OCI-LY1 (cell line): ENCODE data around the gene PDPN.

ENCODE experiments used
- H2AFZ ChIP-seq: fragments of 200-600 bp; sonication (generic), shearing (Covaris generic); 2 replicates; pipeline ENCODE4 v1.6.0; 2014; ENCODE audit warnings: antibody characterized with exemption, mild to moderate bottlenecking, low read length
- H3F3A ChIP-seq: fragments of 200-600 bp; sonication (generic), shearing (Covaris generic); 2 replicates; pipeline ENCODE4 v1.6.0; 2014; ENCODE audit warnings: mild to moderate bottlenecking, antibody characterized with exemption, low read length, moderate library complexity; ENCODE audit not compliant: insufficient read depth
- H3K27ac ChIP-seq: fragments of 200-600 bp; sonication (generic); 2 replicates; pipeline ENCODE4 v1.5.1; 2014; ENCODE audit warnings: low read length, mixed run types, mild to moderate bottlenecking, low read depth; ENCODE audit not compliant: poor library complexity, severe bottlenecking
- H3K27me3 ChIP-seq: fragments of 200-600 bp; sonication (generic); 2 replicates; pipeline ENCODE4 v1.6.0; 2014; ENCODE audit warnings: antibody characterized with exemption, mild to moderate bottlenecking, low read length, moderate library complexity; ENCODE audit not compliant: insufficient read depth
- H3K36me3 ChIP-seq: fragments of 200-600 bp; sonication (generic); 2 replicates; pipeline ENCODE4 v1.6.1; 2014; ENCODE audit warnings: mild to moderate bottlenecking, antibody characterized with exemption, low read length, moderate library complexity, mixed read lengths; ENCODE audit not compliant: insufficient read depth
- H3K4me1 ChIP-seq: fragments of 200-600 bp; sonication (generic); 2 replicates; pipeline ENCODE4 v1.5.1; 2014; ENCODE audit warnings: mild to moderate bottlenecking, low read length, moderate library complexity; ENCODE audit not compliant: insufficient read depth, severe bottlenecking
- H3K4me2 ChIP-seq: fragments of 200-600 bp; sonication (generic), shearing (Covaris generic); 2 replicates; pipeline ENCODE4 v1.6.1; 2014; ENCODE audit warnings: low read length
- H3K4me3 ChIP-seq: fragments of 200-600 bp; sonication (generic); 2 replicates; pipeline ENCODE4 v1.5.1; 2014; ENCODE audit warnings: low read length, low read depth, mild to moderate bottlenecking, mixed read lengths; ENCODE audit not compliant: poor library complexity, severe bottlenecking
- H3K79me2 ChIP-seq: fragments of 200-600 bp; shearing (Covaris generic); 2 replicates; pipeline ENCODE4 v1.6.1; 2016; ENCODE audit warnings: mixed run types, low read length, mixed read lengths; ENCODE audit not compliant: insufficient read depth
- H3K9ac ChIP-seq: fragments of 200-600 bp; sonication (generic), shearing (Covaris generic); 2 replicates; pipeline ENCODE4 v1.6.1; 2014; ENCODE audit warnings: mild to moderate bottlenecking, low read length, mixed read lengths
- H3K9me2 ChIP-seq: fragments of 200-600 bp; sonication (generic), shearing (Covaris generic); 2 replicates; pipeline ENCODE4 v1.6.1; 2014; ENCODE audit warnings: low read depth, mild to moderate bottlenecking, low read length, mixed read lengths
- H3K9me3 ChIP-seq: fragments of 200-600 bp; shearing (Covaris generic); 2 replicates; pipeline ENCODE4 v1.6.1; 2014; ENCODE audit warnings: low read length, mixed read lengths
- H4K20me1 ChIP-seq: fragments of 200-600 bp; sonication (generic), shearing (Covaris generic); 2 replicates; pipeline ENCODE4 v1.6.0; 2016; ENCODE audit warnings: mild to moderate bottlenecking, low read length; ENCODE audit not compliant: insufficient read depth
- CTCF ChIP-seq: fragments of 200-600 bp; sonication (generic), shearing (Covaris generic); IDR thresholded peaks from 2 replicates; pipeline ENCODE4 v1.5.1; 2017; ENCODE audit warnings: mild to moderate bottlenecking, antibody characterized with exemption, low read length, moderate library complexity, mixed read lengths
- EZH2 ChIP-seq: fragments of 200-600 bp; sonication (generic), shearing (Covaris generic); IDR thresholded peaks from 2 replicates; pipeline ENCODE4 v1.8.0; 2017; ENCODE audit warnings: borderline replicate concordance, mixed run types, mild to moderate bottlenecking, antibody characterized with exemption, low read length, moderate library complexity, mixed read lengths

PDPN gene

DNA sequence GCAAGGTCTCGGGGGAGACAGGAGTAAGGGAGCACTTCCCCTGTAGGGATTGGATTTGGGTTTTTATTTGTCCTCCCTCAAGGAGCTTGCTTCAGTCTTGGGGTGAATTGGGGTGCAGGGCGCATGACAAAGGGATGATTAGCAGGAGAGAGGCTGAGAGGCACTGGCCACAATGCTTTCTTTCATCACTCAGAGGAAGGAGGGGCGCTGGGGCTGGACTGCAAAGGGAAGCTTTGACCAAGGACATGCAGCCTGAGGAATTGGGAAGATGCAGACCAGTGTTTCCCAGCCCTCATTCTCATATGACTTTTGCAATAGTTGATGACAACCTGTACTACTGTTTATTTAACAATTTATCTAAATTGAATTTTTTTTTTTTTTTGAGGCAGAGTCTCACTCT, 34.1 kb upstream of the PDPN start:
- Histone ChIP-seq H3K27ac (no peak overlapping the region), H3K9ac (no peak overlapping the region), H3K9me2 (no peaks in the 10 kb centered on the region), H3K4me1 (no peaks in the 10 kb centered on the region), H3K4me3 (no peak overlapping the region), H3K27me3 (peaks cover 4% of the 10 kb centered on the region; the same call in 1 of the 2 replicates), H2AFZ (no peak overlapping the region), H3K4me2 (no peak overlapping the region), H4K20me1 (no peaks in the 10 kb centered on the region), H3F3A (no peaks in the 10 kb centered on the region), H3K79me2 (no peaks in the 10 kb centered on the region), H3K9me3 (no peaks in the 10 kb centered on the region), H3K36me3 (no peaks in the 10 kb centered on the region)
- TF ChIP-seq CTCF (no peak), EZH2 (no peak)

GRCh38 chr1:13550663-13551062, 33.0 kb upstream of the PDPN start:
- Histone ChIP-seq H3K79me2 (no peaks in the 10 kb centered on the region), H2AFZ (no peak overlapping the region), H3K36me3 (no peaks in the 10 kb centered on the region), H3K9me2 (no peaks in the 10 kb centered on the region), H3K4me3 (no peak overlapping the region), H3K27ac (no peak overlapping the region), H3K4me2 (no peak overlapping the region), H3K4me1 (no peaks in the 10 kb centered on the region), H3K27me3 (peaks cover 4% of the 10 kb centered on the region; the same call in 1 of the 2 replicates), H4K20me1 (no peaks in the 10 kb centered on the region), H3F3A (no peaks in the 10 kb centered on the region), H3K9me3 (no peaks in the 10 kb centered on the region), H3K9ac (no peak overlapping the region)
- no peak for TF ChIP-seq EZH2
- no peak for TF ChIP-seq CTCF

DNA sequence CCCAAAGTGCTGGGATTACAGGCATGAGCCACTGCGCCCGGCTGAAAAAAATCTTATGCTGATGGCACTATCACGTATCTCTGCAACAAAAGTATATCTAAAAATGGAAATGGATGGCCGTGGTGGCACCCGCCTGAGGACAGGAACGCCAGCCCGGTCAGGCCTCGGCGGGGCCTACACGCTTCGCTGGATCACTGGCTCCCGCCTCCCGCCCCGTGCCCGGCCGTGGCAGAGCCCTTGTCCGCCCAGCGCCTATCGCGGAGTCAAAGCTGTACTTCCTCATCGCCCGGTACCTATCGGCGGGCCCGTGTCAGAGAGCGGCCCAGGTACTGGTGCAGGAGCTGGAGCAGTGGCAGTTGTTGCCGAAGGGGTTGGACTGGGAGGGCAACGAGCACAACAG, 28.8 kb upstream of the PDPN start:
- no peak overlapping the region for H3K27ac ChIP-seq
- H3K4me1 ChIP-seq: no peaks in the 10 kb centered on the region
- no peaks in the 10 kb centered on the region for H3K9me3 ChIP-seq
- no peak overlapping the region for H3K9ac ChIP-seq
- TF ChIP-seq CTCF: no peak
- no peak for TF ChIP-seq EZH2
- no peak overlapping the region for H2AFZ ChIP-seq
- no peaks in the 10 kb centered on the region for H3K27me3 ChIP-seq
- no peaks in the 10 kb centered on the region for H3K36me3 ChIP-seq
- H3F3A ChIP-seq: no peaks in the 10 kb centered on the region
- no peaks in the 10 kb centered on the region for H3K79me2 ChIP-seq
- H4K20me1 ChIP-seq: no peaks in the 10 kb centered on the region
- no peak overlapping the region for H3K4me2 ChIP-seq
- H3K4me3 ChIP-seq: no peak overlapping the region
- H3K9me2 ChIP-seq: no peaks in the 10 kb centered on the region
